Esophagus muscularis mucosa (tissue), 4 donors: Measurements from ENCODE around the gene BDKRB2. TPM values are rescaled to one million over a fixed set of nuclear protein-coding genes. Genes with fewer than 3 reads are reported as not detected.

Experiments
- DNase-seq: peaks from one replicate; pipeline ENCODE4 v3.0.0-alpha.2; 2017; ENCODE audit errors: extremely low spot score
- H3K27ac ChIP-seq, 4 donors: fragments of 200-600 bp; sonication (generic); replicated peaks in 1 of 4; 1 replicate in 3 of 4; 2 replicates in 1 of 4; pipeline ENCODE4 v1.5.1; 2016 to 2019; ENCODE audit warnings: mild to moderate bottlenecking in 1 of 4
- H3K27me3 ChIP-seq, 4 donors: fragments of 200-600 bp; sonication (generic); one replicate each; pipeline versions ENCODE4 v1.5.1 to v1.6.0; 2016 to 2019
- H3K36me3 ChIP-seq, 4 donors: fragments of 200-600 bp; sonication (generic); one replicate each; pipeline ENCODE4 v1.5.1; 2016 to 2019
- H3K4me1 ChIP-seq, 4 donors: fragments of 200-600 bp; sonication (generic); one replicate each; pipeline ENCODE4 v1.5.1; 2016 to 2019
- H3K4me3 ChIP-seq, 4 donors: fragments of 200-600 bp; sonication (generic); 1 replicate in 2 of 4; 2 replicates in 2 of 4; pipeline ENCODE4 v1.5.1; 2016 to 2019; ENCODE audit warnings: mild to moderate bottlenecking in 4 of 4, moderate library complexity in 1 of 4
- H3K9me3 ChIP-seq, 4 donors: fragments of 200-600 bp; sonication (generic); 1 replicate in 3 of 4; 2 replicates in 1 of 4; pipeline ENCODE4 v1.5.1; 2016 to 2019
- CTCF ChIP-seq, 3 experiments: fragments of 200-600 bp in 2 of 3; fragments of 450-650 bp in 1 of 3; sonication (generic) in 2 of 3; IDR thresholded peaks; one replicate each; pipeline ENCODE4 v1.5.1; 2017 to 2019; ENCODE audit warnings: antibody characterized with exemption in 3 of 3, mild to moderate bottlenecking in 2 of 3, moderate library complexity in 1 of 3
- EP300 ChIP-seq: sonication (generic); formaldehyde crosslinking; IDR thresholded peaks from one replicate; pipeline ENCODE4 v1.6.1; 2017; ENCODE audit warnings: antibody characterized with exemption
- POLR2A ChIP-seq: fragments of 450-650 bp; IDR thresholded peaks from one replicate; pipeline ENCODE4 v1.6.1; 2017; ENCODE audit warnings: antibody characterized with exemption, moderate library complexity, mild to moderate bottlenecking, low read depth
- POLR2AphosphoS5 ChIP-seq, 2 donors: sonication (generic); formaldehyde crosslinking; IDR thresholded peaks; one replicate each; pipeline ENCODE4 v1.6.1; 2017; ENCODE audit warnings: antibody characterized with exemption in 2 of 2
- WGBS: methylation state at CpG from one replicate; pipeline ENCODE4 v1.1.5; 2018; 5-methylcytosine and 5-hydroxymethylcytosine counted together
- intact Hi-C: fragments of 100-400 bp; cut with DNase I; formaldehyde crosslinking; loops from one replicate; pipeline ENCODE4 v1.15.1; 2023
- total RNA-seq, 4 donors: library from RNA; depleted of rRNA; stranded (reverse); fragments of >200 nt; gene quantifications; one replicate each; pipeline versions ENCODE4 v1.1.0 to v1.2.1, GENCODE V29; 2016

The BDKRB2 gene
- total RNA-seq, 4 donors from 2014 or later, result 5.8 to 16.1 (median 10.0) TPM

- peaks cover 0 to 5% (median 0%) of the 10 kb centered on the region in 4 donors for H3K36me3 ChIP-seq
- H3K4me3 ChIP-seq, result peak overlapping the region; percentile 53 to 68 (median 58)
- WGBS, result 46% methylated on average over 4 of the region's 8 CpGs
- peak overlapping the region; percentile 78 to 85 (median 78) for H3K27ac ChIP-seq
- TF ChIP-seq CTCF (IDR thresholded peaks at IDR 0.05), result no peak
- intact Hi-C loops, result loop anchor here (10.0 kb wide), 1 partner anchor 102 kb away; no protein-coding TSS in a partner anchor
- H3K9me3 ChIP-seq, result peaks cover 0 to 5% (median 2%) of the 10 kb centered on the region in 4 donors
- peaks cover 14 to 49% (median 35%) of the 10 kb centered on the region in 4 donors for H3K4me1 ChIP-seq
- H3K27me3 ChIP-seq, result no peaks in the 10 kb centered on the region
- no peak for DNase-seq
These were observed 1.8 kb downstream of the BDKRB2 start for GRCh38 chr14:96206461-96206860.

- Histone ChIP-seq H3K4me3 (no peak overlapping the region), H3K36me3 (peaks cover 0 to 6% (median 0%) of the 10 kb centered on the region in 4 donors), H3K4me1 (peaks cover 14 to 44% (median 35%) of the 10 kb centered on the region in 4 donors), H3K27ac (no peak overlapping the region), H3K9me3 (peaks cover 0 to 16% (median 10%) of the 10 kb centered on the region in 4 donors), H3K27me3 (no peaks in the 10 kb centered on the region)
- TF ChIP-seq POLR2AphosphoS5 (IDR thresholded peaks at IDR 0.05) (no peak), CTCF (IDR thresholded peaks at IDR 0.05) (no peak), POLR2A (no peak), EP300 (no peak)
- intact Hi-C loops, result loop anchor here (10.0 kb wide), 1 partner anchor 103 kb away; no protein-coding TSS in a partner anchor
- WGBS, result 87% methylated on average over 5 of the region's 5 CpGs
- no peak for DNase-seq
These were observed 3.0 kb downstream of the BDKRB2 start for GRCh38 chr14:96207686-96208085.

GRCh38 chr14:96208739-96209138 lies 4.1 kb downstream of the BDKRB2 start:
- Histone ChIP-seq H3K4me1 (peaks cover 13 to 41% (median 32%) of the 10 kb centered on the region in 4 donors), H3K27me3 (no peaks in the 10 kb centered on the region), H3K9me3 (peaks cover 0 to 16% (median 10%) of the 10 kb centered on the region in 4 donors), H3K36me3 (peaks cover 0 to 6% (median 0%) of the 10 kb centered on the region in 4 donors), H3K4me3 (no peak overlapping the region), H3K27ac (no peak overlapping the region)
- DNase-seq, result no peak
- 93% methylated on average over 12 of the region's 12 CpGs for WGBS
- intact Hi-C loops, result loop anchor here (10.0 kb wide), 1 partner anchor 104 kb away; no protein-coding TSS in a partner anchor
- no peak for TF ChIP-seq POLR2AphosphoS5 (IDR thresholded peaks at IDR 0.05)
- TF ChIP-seq EP300, result no peak
- TF ChIP-seq CTCF (IDR thresholded peaks at IDR 0.05), result no peak
- no peak for TF ChIP-seq POLR2A

GRCh38 chr14:96212140-96212539 lies 7.5 kb downstream of the BDKRB2 start:
- intact Hi-C loops, result no loop called here
- TF ChIP-seq EP300 (no peak), POLR2A (no peak), CTCF (IDR thresholded peaks at IDR 0.05) (no peak), POLR2AphosphoS5 (IDR thresholded peaks at IDR 0.05) (no peak)
- H3K4me1 ChIP-seq, result peaks cover 0 to 26% (median 7%) of the 10 kb centered on the region in 4 donors
- DNase-seq, result no peak
- H3K27ac ChIP-seq, result no peak overlapping the region
- no peak overlapping the region for H3K4me3 ChIP-seq
- peaks cover 0 to 6% (median 0%) of the 10 kb centered on the region in 4 donors for H3K36me3 ChIP-seq
- no peaks in the 10 kb centered on the region for H3K27me3 ChIP-seq
- H3K9me3 ChIP-seq, result peaks cover 0 to 16% (median 10%) of the 10 kb centered on the region in 4 donors

GRCh38 chr14:96212896-96213295 lies 8.3 kb downstream of the BDKRB2 start:
- intact Hi-C loops, result no loop called here
- peaks cover 0 to 25% (median 7%) of the 10 kb centered on the region in 4 donors for H3K4me1 ChIP-seq
- H3K27me3 ChIP-seq, result no peaks in the 10 kb centered on the region
- DNase-seq, result no peak
- whole genome bisulfite sequencing, result 94% methylated on average over 4 of the region's 4 CpGs
- TF ChIP-seq POLR2A, result no peak
- H3K4me3 ChIP-seq, result no peak overlapping the region
- H3K36me3 ChIP-seq, result peaks cover 0 to 6% (median 0%) of the 10 kb centered on the region in 4 donors
- peaks cover 0 to 16% (median 10%) of the 10 kb centered on the region in 4 donors for H3K9me3 ChIP-seq
- no peak overlapping the region for H3K27ac ChIP-seq
